Measurements from ENCODE around the gene LRBA. TPM values are rescaled to one million over a fixed set of nuclear protein-coding genes. Genes with fewer than 3 reads are reported as not detected.
"Not testable (repeated sequence)": the region's sequence is repeated elsewhere in the genome, so short reads cannot be mapped to it uniquely, and the experiment has no call there.

The LRBA gene
- total RNA-seq, 1 donor from 2014 or later: 103 TPM

- no peaks in the 10 kb centered on the region for H3K27me3 ChIP-seq (ENCODE audit: control insufficient read depth, insufficient read depth, low read length)
- no peak for TF ChIP-seq CTCF (IDR thresholded peaks at IDR 0.05; ENCODE audit: insufficient read depth, low read length, severe bottlenecking)
- no peak for FAIRE-seq
- no peak for DNase-seq (ENCODE audit: low read depth)
- no peaks in the 10 kb centered on the region for H3K36me3 ChIP-seq (ENCODE audit: control insufficient read depth, insufficient read depth, low read length)
- H3K4me3 ChIP-seq (ENCODE audit: low read depth, low read length): no peak overlapping the region
Measured at GRCh38 chr4:150387981-150388380, 627.1 kb downstream of the LRBA start.

GRCh38 chr4:150386415-150386814, 628.7 kb downstream of the LRBA start:
- not testable (repeated sequence) for H3K36me3 ChIP-seq (ENCODE audit: control insufficient read depth, insufficient read depth, low read length); FAIRE-seq; DNase-seq (ENCODE audit: low read depth); H3K27me3 ChIP-seq (ENCODE audit: control insufficient read depth, insufficient read depth, low read length); H3K4me3 ChIP-seq (ENCODE audit: low read depth, low read length)

- TF ChIP-seq CTCF (IDR thresholded peaks at IDR 0.05; ENCODE audit: insufficient read depth, low read length, severe bottlenecking): no peak
- H3K36me3 ChIP-seq (ENCODE audit: control insufficient read depth, insufficient read depth, low read length): no peaks in the 10 kb centered on the region
- DNase-seq (ENCODE audit: low read depth) (peak; percentile 2), FAIRE-seq (no peak)
- no peaks in the 10 kb centered on the region for H3K27me3 ChIP-seq (ENCODE audit: control insufficient read depth, insufficient read depth, low read length)
- H3K4me3 ChIP-seq (ENCODE audit: low read depth, low read length): no peak overlapping the region
Measured at GRCh38 chr4:150385606-150386005, 629.5 kb downstream of the LRBA start.

- H3K4me3 ChIP-seq (ENCODE audit: low read depth, low read length): no peak overlapping the region
- TF ChIP-seq CTCF (IDR thresholded peaks at IDR 0.05; ENCODE audit: insufficient read depth, low read length, severe bottlenecking): no peak
- FAIRE-seq: no peak
- H3K27me3 ChIP-seq (ENCODE audit: control insufficient read depth, insufficient read depth, low read length): no peaks in the 10 kb centered on the region
- no peak for DNase-seq (ENCODE audit: low read depth)
- no peaks in the 10 kb centered on the region for H3K36me3 ChIP-seq (ENCODE audit: control insufficient read depth, insufficient read depth, low read length)
Measured at GRCh38 chr4:150384249-150384648, 630.8 kb downstream of the LRBA start.

GRCh38 chr4:150382028-150382427, 633.1 kb downstream of the LRBA start:
- DNase-seq (ENCODE audit: low read depth): no peak
- TF ChIP-seq CTCF (IDR thresholded peaks at IDR 0.05; ENCODE audit: insufficient read depth, low read length, severe bottlenecking): no peak

GRCh38 chr4:150381609-150382008, 633.5 kb downstream of the LRBA start:
- H3K4me3 ChIP-seq (ENCODE audit: low read depth, low read length): no peak overlapping the region
- no peak for TF ChIP-seq CTCF (IDR thresholded peaks at IDR 0.05; ENCODE audit: insufficient read depth, low read length, severe bottlenecking)
- H3K27me3 ChIP-seq (ENCODE audit: control insufficient read depth, insufficient read depth, low read length): no peaks in the 10 kb centered on the region
- no peaks in the 10 kb centered on the region for H3K36me3 ChIP-seq (ENCODE audit: control insufficient read depth, insufficient read depth, low read length)
- FAIRE-seq (no peak), DNase-seq (ENCODE audit: low read depth) (no peak)

More at GRCh38 chr4:150382028-150382427, 633.1 kb downstream of the LRBA start:
- Histone ChIP-seq H3K27me3 (ENCODE audit: control insufficient read depth, insufficient read depth, low read length) (no peaks in the 10 kb centered on the region), H3K36me3 (ENCODE audit: control insufficient read depth, insufficient read depth, low read length) (no peaks in the 10 kb centered on the region), H3K4me3 (ENCODE audit: low read depth, low read length) (no peak overlapping the region)
- no peak for FAIRE-seq

Measured in bronchial epithelial cell (primary cell).